Measurements from ENCODE around the gene EPHB4. TPM values are rescaled to one million over a fixed set of nuclear protein-coding genes. Genes with fewer than 3 reads are reported as not detected.

The EPHB4 gene
- total and polyA plus RNA-seq, 2 of the 8 experiments (the other 6 are each of a cell fraction or from before 2014, with no cell fraction given), result 85.0 to 113 TPM

GRCh38 chr7:100752994-100753393 lies 74.3 kb downstream of the EPHB4 start:
- H3K79me1 ChIP-seq (ENCODE audit: low read depth, low read length), result no peaks in the 10 kb centered on the region
- no peak overlapping the region for H3K4me2 ChIP-seq (ENCODE audit: insufficient read depth in 1 of 2, low read depth in 2 of 2, low read length in 2 of 2)
- peaks cover 0 to 3% (median 0%) of the 10 kb centered on the region in 4 experiments; a peak in 1 of 7 replicates for H3K4me1 ChIP-seq (replicated peaks in 1 of 4; ENCODE audit: control insufficient read depth in 3 of 4, insufficient read depth in 4 of 4, low read length in 3 of 4)
- DNase-seq (ENCODE audit: low read depth in 1 of 2, low spot score in 2 of 2) (no peak), FAIRE-seq (no peak)
- no peak overlapping the region for H2AK5ac ChIP-seq (ENCODE audit: low read depth, low read length)
- no peak for TF ChIP-seq BRCA1 (IDR thresholded peaks at IDR 0.05; ENCODE audit: low read depth, low read length)
- TF ChIP-seq SAP30 (IDR thresholded peaks at IDR 0.05; ENCODE audit: insufficient read depth, insufficient replicate concordance, low read length), result no peak
- H3K27me3 ChIP-seq (replicated peaks in 1 of 4; ENCODE audit: control insufficient read depth in 3 of 4, extremely low read depth in 1 of 4, insufficient read depth in 3 of 4, low read length in 3 of 4), result no peaks in the 10 kb centered on the region
- H3K79me2 ChIP-seq (ENCODE audit: control insufficient read depth in 1 of 2, insufficient read depth in 2 of 2, low read length in 2 of 2), result no peaks in the 10 kb centered on the region
- 0 out of 2 replicates have a peak overlapping the region, but pooled peaks have one; percentile 40 for H2BK15ac ChIP-seq (ENCODE audit: low read length)
- H3K36me3 ChIP-seq (ENCODE audit: control insufficient read depth in 2 of 4, insufficient read depth in 4 of 4, low read length in 3 of 4), result no peaks in the 10 kb centered on the region
- H4K8ac ChIP-seq (ENCODE audit: extremely low read depth, insufficient read depth, low read length), result peak overlapping the region; percentile 57; the same call in 1 of the 2 replicates
- no peak overlapping the region for H3K14ac ChIP-seq (ENCODE audit: insufficient read length)
- no peaks in the 10 kb centered on the region for H3K9me3 ChIP-seq (ENCODE audit: insufficient read depth in 2 of 2, low read depth in 1 of 2, low read length in 1 of 2)
- H3K18ac ChIP-seq (ENCODE audit: extremely low read depth, low read length), result no peak overlapping the region
- POLR2A ChIA-PET (ENCODE audit: partially characterized antibody), result interaction anchor here (1.1 kb wide), 1 partner anchor 9 kb away, joined by 3 read pairs; no protein-coding TSS in a partner anchor
- H2BK20ac ChIP-seq (ENCODE audit: low read length), result no peak overlapping the region
- H3K23ac ChIP-seq (ENCODE audit: insufficient read length), result no peak overlapping the region
- H3K4me3 ChIP-seq (ENCODE audit: extremely low read depth in 1 of 4, insufficient read depth in 2 of 4, low read depth in 3 of 4, low read length in 4 of 4), result no peak overlapping the region
- no peak overlapping the region for H3K9ac ChIP-seq (replicated peaks in 1 of 4; ENCODE audit: extremely low read depth in 1 of 4, low read depth in 3 of 4, low read length in 3 of 4)
- no peak overlapping the region for H3K27ac ChIP-seq (ENCODE audit: low read depth, low read length)
- peaks cover 8% of the 10 kb centered on the region; the same call in 1 of the 2 replicates for H3K23me2 ChIP-seq (ENCODE audit: low read depth, low read length)
- H2AFZ ChIP-seq (ENCODE audit: low read length), result no peak overlapping the region
- no peaks in the 10 kb centered on the region for H4K20me1 ChIP-seq (replicated peaks in 1 of 2; ENCODE audit: control insufficient read depth in 1 of 2, insufficient read depth in 2 of 2, low read length in 2 of 2)
- H2BK120ac ChIP-seq (replicated peaks; ENCODE audit: low read depth, low read length), result no peak overlapping the region
- WGBS, 2 experiments (ENCODE audit: extremely low coverage in 1 of 2, insufficient coverage in 1 of 2, insufficient read length in 1 of 2, insufficient replicate concordance in 2 of 2, low coverage in 1 of 2, low lambda C conversion rate in 2 of 2, missing lambda C conversion rate in 1 of 2), result 92% methylated on average over 5 of the region's 5 CpGs; no CpG with 5 or more reads in 1 of the 2 experiments
- no peak overlapping the region for H2BK5ac ChIP-seq (ENCODE audit: low read depth, low read length)
- H3K56ac ChIP-seq (replicated peaks; ENCODE audit: insufficient read length, low read depth, low read length), result no peak overlapping the region
- CTCF ChIA-PET (ENCODE audit: partially characterized antibody), result interaction anchor here (1.0 to 1.6 kb wide), 3 partner anchors 12 to 253 kb away, joined by 3 to 4 read pairs (median 4); no protein-coding TSS in a partner anchor
- peak overlapping the region; percentile 78 for H3K4ac ChIP-seq (replicated peaks; ENCODE audit: insufficient read length, low read depth, low read length)
- H4K91ac ChIP-seq (replicated peaks; ENCODE audit: insufficient read length, low read length), result no peak overlapping the region
- H4K5ac ChIP-seq (ENCODE audit: insufficient read length, low read depth, low read length), result no peak overlapping the region
- no peak overlapping the region for H2BK12ac ChIP-seq (ENCODE audit: low read depth, low read length)

Small RNAs within 50 kb of the gene (microRNA-seq; reads per million reads assigned to microRNA genes)
- gene MIR6875 (ENCODE audit: borderline microRNAs expressed in 2 of 2, borderline number of aligned reads in 2 of 2, borderline replicate concordance in 1 of 2), result 0 to 0.20 reads per million in 2 experiments

Small RNAs within 50 kb of the gene (small RNA-seq; reads per million reads assigned to genes)
- gene RN7SL750P (ENCODE audit: insufficient read depth), result not detected

Other genes with a start within 250 kb of the EPHB4 start
- 34.5 and 36.6 TPM in 2 replicates for gene LRCH4, start 241.4 kb downstream of the EPHB4 start, total RNA-seq (2021; fragmentation: NEBNext Ultra II Directional; extraction: Animal tissue kit (Norgen Biotek cat#: 25700))
- gene LRCH4, start 241.4 kb downstream of the EPHB4 start, polyA plus RNA-seq (2011; rRNA removed), result 15.5 and 36.5 TPM in 2 replicates
- gene FBXO24, start 241.2 kb downstream of the EPHB4 start, total RNA-seq (2021; fragmentation: NEBNext Ultra II Directional; extraction: Animal tissue kit (Norgen Biotek cat#: 25700)), result 0.35 and 0.59 TPM in 2 replicates
- 0.57 and 0.83 TPM in 2 replicates for gene FBXO24, start 241.2 kb downstream of the EPHB4 start, polyA plus RNA-seq (2011; rRNA removed)
- 69.2 and 70.6 TPM in 2 replicates for gene PCOLCE, start 225.2 kb downstream of the EPHB4 start, total RNA-seq (2021; fragmentation: NEBNext Ultra II Directional; extraction: Animal tissue kit (Norgen Biotek cat#: 25700))
- gene PCOLCE, start 225.2 kb downstream of the EPHB4 start, polyA plus RNA-seq (2011; rRNA removed), result 21.5 and 46.6 TPM in 2 replicates
- gene MOSPD3, start 215.0 kb downstream of the EPHB4 start, total RNA-seq (2021; fragmentation: NEBNext Ultra II Directional; extraction: Animal tissue kit (Norgen Biotek cat#: 25700)), result 19.3 and 20.7 TPM in 2 replicates
- 21.4 and 45.7 TPM in 2 replicates for gene MOSPD3, start 215.0 kb downstream of the EPHB4 start, polyA plus RNA-seq (2011; rRNA removed)
- gene TFR2, start 186.0 kb downstream of the EPHB4 start, total RNA-seq (2021; fragmentation: NEBNext Ultra II Directional; extraction: Animal tissue kit (Norgen Biotek cat#: 25700)), result 4.9 and 5.7 TPM in 2 replicates
- gene TFR2, start 186.0 kb downstream of the EPHB4 start, polyA plus RNA-seq (2011; rRNA removed), result 4.6 and 6.0 TPM in 2 replicates
- 1.7 and 2.1 TPM in 2 replicates for gene ACTL6B, start 171.1 kb downstream of the EPHB4 start, total RNA-seq (2021; fragmentation: NEBNext Ultra II Directional; extraction: Animal tissue kit (Norgen Biotek cat#: 25700))
- gene ACTL6B, start 171.1 kb downstream of the EPHB4 start, polyA plus RNA-seq (2011; rRNA removed), result 4.5 and 4.6 TPM in 2 replicates
- gene GNB2, start 153.8 kb downstream of the EPHB4 start, total RNA-seq (2021; fragmentation: NEBNext Ultra II Directional; extraction: Animal tissue kit (Norgen Biotek cat#: 25700)), result 157 and 160 TPM in 2 replicates
- 260 and 351 TPM in 2 replicates for gene GNB2, start 153.8 kb downstream of the EPHB4 start, polyA plus RNA-seq (2011; rRNA removed)
- 95.0 and 99.3 TPM in 2 replicates for gene GIGYF1, start 133.3 kb downstream of the EPHB4 start, total RNA-seq (2021; fragmentation: NEBNext Ultra II Directional; extraction: Animal tissue kit (Norgen Biotek cat#: 25700))
- gene GIGYF1, start 133.3 kb downstream of the EPHB4 start, polyA plus RNA-seq (2011; rRNA removed), result 24.1 and 44.8 TPM in 2 replicates
- gene POP7, start 121.4 kb downstream of the EPHB4 start, total RNA-seq (2021; fragmentation: NEBNext Ultra II Directional; extraction: Animal tissue kit (Norgen Biotek cat#: 25700)), result 92.5 and 96.7 TPM in 2 replicates
- 135 and 205 TPM in 2 replicates for gene POP7, start 121.4 kb downstream of the EPHB4 start, polyA plus RNA-seq (2011; rRNA removed)
- gene EPO, start 107.1 kb downstream of the EPHB4 start, total RNA-seq (2021; fragmentation: NEBNext Ultra II Directional; extraction: Animal tissue kit (Norgen Biotek cat#: 25700)), result 0.48 and 0.95 TPM in 2 replicates
- gene EPO, start 107.1 kb downstream of the EPHB4 start, polyA plus RNA-seq (2011; rRNA removed), result 0.42 and 0.67 TPM in 2 replicates
- 0.04 TPM in 1 of 2 replicates, not detected in the other for gene ZAN, start 93.9 kb downstream of the EPHB4 start, total RNA-seq (2021; fragmentation: NEBNext Ultra II Directional; extraction: Animal tissue kit (Norgen Biotek cat#: 25700))
- 0.02 and 0.05 TPM in 2 replicates for gene ZAN, start 93.9 kb downstream of the EPHB4 start, polyA plus RNA-seq (2011; rRNA removed)
- gene SLC12A9, start 25.2 kb upstream of the EPHB4 start, total RNA-seq (2021; fragmentation: NEBNext Ultra II Directional; extraction: Animal tissue kit (Norgen Biotek cat#: 25700)), result 40.1 and 40.7 TPM in 2 replicates
- 31.4 and 54.0 TPM in 2 replicates for gene SLC12A9, start 25.2 kb upstream of the EPHB4 start, polyA plus RNA-seq (2011; rRNA removed)
- 103 and 109 TPM in 2 replicates for gene TRIP6, start 39.9 kb upstream of the EPHB4 start, total RNA-seq (2021; fragmentation: NEBNext Ultra II Directional; extraction: Animal tissue kit (Norgen Biotek cat#: 25700))
- 88.4 and 112 TPM in 2 replicates for gene TRIP6, start 39.9 kb upstream of the EPHB4 start, polyA plus RNA-seq (2011; rRNA removed)
- 237 and 239 TPM in 2 replicates for gene SRRT, start 47.6 kb upstream of the EPHB4 start, total RNA-seq (2021; fragmentation: NEBNext Ultra II Directional; extraction: Animal tissue kit (Norgen Biotek cat#: 25700))
- gene SRRT, start 47.6 kb upstream of the EPHB4 start, polyA plus RNA-seq (2011; rRNA removed), result 66.7 and 103 TPM in 2 replicates
- gene UFSP1, start 62.2 kb upstream of the EPHB4 start, total RNA-seq (2021; fragmentation: NEBNext Ultra II Directional; extraction: Animal tissue kit (Norgen Biotek cat#: 25700)), result 4.3 and 4.8 TPM in 2 replicates
- gene UFSP1, start 62.2 kb upstream of the EPHB4 start, polyA plus RNA-seq (2011; rRNA removed), result 1.6 and 2.1 TPM in 2 replicates
- 4.3 and 4.8 TPM in 2 replicates for gene ACHE, start 68.4 kb upstream of the EPHB4 start, total RNA-seq (2021; fragmentation: NEBNext Ultra II Directional; extraction: Animal tissue kit (Norgen Biotek cat#: 25700))
- gene ACHE, start 68.4 kb upstream of the EPHB4 start, polyA plus RNA-seq (2011; rRNA removed), result 1.4 and 2.8 TPM in 2 replicates
- gene MUC3A, start 122.0 kb upstream of the EPHB4 start, total RNA-seq (2021; fragmentation: NEBNext Ultra II Directional; extraction: Animal tissue kit (Norgen Biotek cat#: 25700)), result 43.9 and 44.6 TPM in 2 replicates
- 15.4 and 27.2 TPM in 2 replicates for gene MUC3A, start 122.0 kb upstream of the EPHB4 start, polyA plus RNA-seq (2011; rRNA removed)
- gene MUC12, start 142.0 kb upstream of the EPHB4 start, total RNA-seq (2021; fragmentation: NEBNext Ultra II Directional; extraction: Animal tissue kit (Norgen Biotek cat#: 25700)), result 7.0 and 7.7 TPM in 2 replicates
- gene MUC12, start 142.0 kb upstream of the EPHB4 start, polyA plus RNA-seq (2011; rRNA removed), result 13.5 and 16.2 TPM in 2 replicates
- not detected in 2 replicates for gene MUC17, start 192.6 kb upstream of the EPHB4 start, total RNA-seq (2021; fragmentation: NEBNext Ultra II Directional; extraction: Animal tissue kit (Norgen Biotek cat#: 25700))
- 0.02 TPM in 2 replicates for gene MUC17, start 192.6 kb upstream of the EPHB4 start, polyA plus RNA-seq (2011; rRNA removed)

Measured in H1 (cell line).